22Rv1 (cell line): ENCODE data around the gene CA10.

Experiments
- H3K27ac ChIP-seq: fragments of 450-650 bp; 2 replicates; pipeline ENCODE4 v1.5.1; 2017
- ZFX ChIP-seq: fragments of 450-650 bp; IDR thresholded peaks from 2 replicates; pipeline ENCODE4 v1.6.1; 2017; ENCODE audit warnings: antibody characterized with exemption, borderline replicate concordance
- TF ChIP-seq, protein P1 (sequence below): fragments of 450-650 bp; IDR thresholded peaks from 2 replicates; pipeline ENCODE4 v1.5.1; 2017; ENCODE audit warnings: mild to moderate bottlenecking

CA10 gene

DNA sequence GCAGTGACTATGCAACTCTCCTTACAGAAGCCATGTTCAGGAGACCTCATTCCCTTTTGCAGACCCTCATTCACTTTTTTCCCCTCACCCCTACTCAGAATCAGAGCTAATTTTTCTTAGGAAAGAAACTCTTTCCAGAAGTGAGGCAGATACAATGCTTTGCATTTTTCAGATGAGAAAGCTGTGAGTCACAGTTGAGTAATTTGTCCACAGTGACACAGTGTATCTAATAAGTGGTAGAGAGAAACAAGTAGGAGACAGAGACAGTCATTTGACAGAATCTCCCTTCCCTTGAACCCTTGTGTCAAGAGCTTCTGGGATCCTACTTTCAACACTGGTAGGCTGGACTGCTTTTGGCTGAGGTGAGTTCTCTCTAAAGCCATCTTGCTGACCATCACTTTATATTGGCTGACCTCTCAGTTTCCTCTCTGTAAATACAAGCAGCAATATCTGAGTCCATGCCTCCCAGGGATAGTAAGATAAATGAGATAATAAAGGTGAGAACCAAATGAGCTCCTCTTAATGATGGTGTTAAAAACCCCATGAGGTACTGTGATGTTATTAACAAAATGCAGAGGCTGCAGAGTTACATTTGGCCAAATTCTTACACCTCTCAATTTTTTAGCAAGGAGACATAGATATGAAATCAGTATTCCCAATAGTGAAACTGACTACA lies 130.8 kb downstream of the CA10 start:
- no peak overlapping the region for H3K27ac ChIP-seq
- TF ChIP-seq ZFX, result no peak
- TF ChIP-seq, protein P1, sequence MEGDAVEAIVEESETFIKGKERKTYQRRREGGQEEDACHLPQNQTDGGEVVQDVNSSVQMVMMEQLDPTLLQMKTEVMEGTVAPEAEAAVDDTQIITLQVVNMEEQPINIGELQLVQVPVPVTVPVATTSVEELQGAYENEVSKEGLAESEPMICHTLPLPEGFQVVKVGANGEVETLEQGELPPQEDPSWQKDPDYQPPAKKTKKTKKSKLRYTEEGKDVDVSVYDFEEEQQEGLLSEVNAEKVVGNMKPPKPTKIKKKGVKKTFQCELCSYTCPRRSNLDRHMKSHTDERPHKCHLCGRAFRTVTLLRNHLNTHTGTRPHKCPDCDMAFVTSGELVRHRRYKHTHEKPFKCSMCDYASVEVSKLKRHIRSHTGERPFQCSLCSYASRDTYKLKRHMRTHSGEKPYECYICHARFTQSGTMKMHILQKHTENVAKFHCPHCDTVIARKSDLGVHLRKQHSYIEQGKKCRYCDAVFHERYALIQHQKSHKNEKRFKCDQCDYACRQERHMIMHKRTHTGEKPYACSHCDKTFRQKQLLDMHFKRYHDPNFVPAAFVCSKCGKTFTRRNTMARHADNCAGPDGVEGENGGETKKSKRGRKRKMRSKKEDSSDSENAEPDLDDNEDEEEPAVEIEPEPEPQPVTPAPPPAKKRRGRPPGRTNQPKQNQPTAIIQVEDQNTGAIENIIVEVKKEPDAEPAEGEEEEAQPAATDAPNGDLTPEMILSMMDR, result no peak

DNA sequence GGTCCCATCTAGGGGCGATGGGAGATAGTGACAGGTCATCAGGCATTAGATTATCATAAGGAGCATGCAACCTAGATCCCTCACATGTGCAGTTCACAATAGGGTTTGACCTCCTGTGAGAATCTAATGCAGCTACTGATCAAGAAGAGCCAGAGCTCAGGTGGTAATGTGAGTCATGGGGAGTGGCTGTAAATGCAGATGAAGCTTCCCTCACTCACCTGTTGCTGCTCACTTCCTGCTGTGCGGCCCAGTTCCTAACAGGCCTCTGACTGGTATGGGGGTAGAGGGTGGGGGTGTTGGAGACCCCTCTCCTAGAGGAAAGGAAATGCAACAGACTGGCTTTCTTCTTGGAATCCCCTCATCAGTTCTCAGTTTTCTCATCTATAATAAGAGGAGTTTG lies 131.4 kb downstream of the CA10 start:
- TF ChIP-seq ZFX, result no peak
- TF ChIP-seq, protein P1, result no peak
- H3K27ac ChIP-seq, result no peak overlapping the region

DNA sequence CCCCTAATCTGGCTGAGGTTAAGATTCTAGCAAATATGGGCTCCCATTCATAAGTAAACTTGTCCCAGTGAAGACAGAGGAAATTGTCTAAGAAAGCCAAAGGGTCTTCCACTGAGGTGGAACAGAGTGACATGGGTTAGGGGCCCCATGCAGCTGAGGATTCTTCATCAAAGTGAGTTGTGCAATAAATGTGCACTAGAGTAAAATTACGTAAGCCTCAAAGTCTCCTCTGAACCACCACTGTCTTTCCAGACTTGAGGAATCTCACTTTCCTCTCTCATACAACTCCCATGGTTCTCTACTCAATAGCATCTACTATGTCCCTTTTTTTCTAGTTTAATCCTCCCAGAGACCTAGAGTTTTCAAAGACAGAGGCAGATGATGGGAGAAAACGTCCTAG lies 132.4 kb downstream of the CA10 start:
- H3K27ac ChIP-seq, result no peak overlapping the region
- TF ChIP-seq, protein P1, result no peak
- no peak for TF ChIP-seq ZFX

DNA sequence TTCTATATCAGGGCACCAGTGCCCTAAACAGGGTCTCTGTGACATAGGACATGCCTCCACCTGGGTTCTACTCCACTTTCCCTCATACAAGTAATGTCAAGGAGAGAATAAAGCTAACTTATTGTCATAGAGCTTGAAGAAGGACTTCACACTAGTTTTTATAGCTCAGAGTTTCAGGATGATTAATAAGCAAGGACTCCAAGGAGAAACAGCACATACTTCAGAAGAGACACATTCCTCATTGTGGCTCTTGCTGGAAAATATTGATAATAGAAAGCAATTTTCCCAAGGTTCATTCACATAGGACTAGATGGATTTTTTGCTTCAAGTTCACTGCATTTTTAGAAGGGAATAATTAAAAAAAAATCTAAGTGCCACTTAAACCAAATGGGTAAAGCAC lies 133.3 kb downstream of the CA10 start:
- no peak for TF ChIP-seq ZFX
- TF ChIP-seq, protein P1, result no peak
- H3K27ac ChIP-seq, result no peak overlapping the region

DNA sequence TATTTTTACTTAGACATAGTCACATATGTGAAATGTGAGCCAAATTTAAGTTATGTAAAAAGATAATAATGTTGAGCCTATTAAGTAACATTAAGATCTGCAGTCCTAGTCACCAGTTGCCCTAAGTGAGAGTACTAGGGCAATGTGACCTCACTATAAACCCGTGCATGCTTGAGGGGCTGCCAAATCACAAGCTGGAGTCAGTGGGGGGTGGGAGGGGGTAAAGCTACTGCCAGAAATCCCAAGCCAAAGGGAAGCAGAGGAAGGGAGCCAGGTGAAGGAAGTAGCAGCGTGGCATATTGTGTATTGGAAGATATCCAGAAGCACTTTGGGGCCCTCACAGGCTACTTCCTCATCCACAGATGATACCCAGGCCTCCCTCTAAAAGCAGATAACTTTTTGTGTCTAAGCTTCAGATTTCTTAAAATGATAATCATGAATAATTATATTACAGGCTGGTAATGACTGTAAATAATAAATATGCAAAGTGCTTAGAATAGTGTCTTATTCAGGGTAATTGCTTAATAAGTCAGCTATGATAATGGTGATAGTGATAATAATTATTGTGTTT lies 134.1 kb downstream of the CA10 start:
- TF ChIP-seq, protein P1, result no peak
- TF ChIP-seq ZFX, result no peak
- H3K27ac ChIP-seq, result no peak overlapping the region

DNA sequence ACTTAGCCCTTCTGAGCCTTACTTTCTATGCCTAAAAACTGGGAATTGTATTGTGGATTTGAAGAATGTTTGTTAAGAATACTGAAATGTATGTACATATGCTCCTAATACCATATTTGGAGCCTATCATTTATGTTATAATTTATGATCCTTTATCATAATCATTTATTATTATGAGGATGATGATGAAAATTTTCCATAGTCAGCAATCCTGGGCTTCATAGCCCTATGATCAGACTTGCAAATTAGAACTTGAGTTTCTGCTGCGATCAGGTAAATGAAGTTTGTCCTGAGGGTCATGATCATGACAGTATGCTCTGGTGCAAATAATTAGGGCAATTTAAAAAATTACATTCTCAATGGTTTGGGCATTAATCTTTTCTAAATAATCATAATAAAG lies 147.4 kb downstream of the CA10 start:
- TF ChIP-seq, protein P1, result no peak
- no peak for TF ChIP-seq ZFX

DNA sequence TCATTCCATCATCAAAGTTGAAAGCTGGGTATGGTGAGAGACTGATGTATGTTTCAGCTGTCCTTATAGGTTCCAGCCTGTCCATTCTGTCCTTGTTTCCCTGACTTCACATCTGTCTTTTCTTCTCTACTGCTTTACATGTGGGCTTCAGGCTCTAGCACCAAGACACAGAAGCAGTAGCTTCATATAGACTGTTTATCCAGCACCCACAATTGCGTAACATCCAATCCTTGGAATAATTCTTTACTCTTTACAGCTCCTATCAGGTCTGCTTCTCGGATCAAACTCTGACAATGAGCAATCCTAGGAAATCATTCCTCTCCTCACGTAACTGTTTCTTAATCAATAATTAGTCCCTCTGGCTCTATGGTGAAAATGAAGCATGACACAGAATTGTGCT lies 158.9 kb downstream of the CA10 start:
- TF ChIP-seq ZFX, result no peak
- TF ChIP-seq, protein P1, result no peak
- no peak overlapping the region for H3K27ac ChIP-seq

More for the DNA sequence above, 147.4 kb downstream of the CA10 start:
- H3K27ac ChIP-seq, result no peak overlapping the region
